NB4 (cell line): ENCODE results near the gene FARSA.
A peak's percentile ranks its signal among the peaks of the same experiment; 100 is the strongest.

Experiments
- DNase-seq: peaks from one replicate; pipeline ENCODE4 v3.0.0; 2010; ENCODE audit warnings: low read depth
- H3K4me3 ChIP-seq: one replicate; pipeline ENCODE4 v1.5.1; 2011; ENCODE audit warnings: mild to moderate bottlenecking, low read depth, low read length, moderate library complexity
- CTCF ChIP-seq: IDR thresholded peaks from one replicate; pipeline ENCODE4 v1.5.1; 2012; ENCODE audit warnings: low read depth, low read length
- MYC ChIP-seq: IDR thresholded peaks from 2 replicates; pipeline ENCODE4 v1.6.1; 2011; ENCODE audit warnings: low read depth, low read length
- POLR2A ChIP-seq: IDR thresholded peaks from 2 replicates; pipeline ENCODE4 v1.6.1; 2011; ENCODE audit warnings: mild to moderate bottlenecking; ENCODE audit not compliant: insufficient read length; ENCODE audit errors: extremely low read depth
- TF ChIP-seq, protein P1 (sequence below): IDR thresholded peaks from 2 replicates; pipeline ENCODE4 v1.6.1; 2011; ENCODE audit warnings: low read depth, low read length

The FARSA gene

GRCh38 chr19:12899891-12900518 lies 33.5 kb downstream of the FARSA start:
- TF ChIP-seq, protein P1, sequence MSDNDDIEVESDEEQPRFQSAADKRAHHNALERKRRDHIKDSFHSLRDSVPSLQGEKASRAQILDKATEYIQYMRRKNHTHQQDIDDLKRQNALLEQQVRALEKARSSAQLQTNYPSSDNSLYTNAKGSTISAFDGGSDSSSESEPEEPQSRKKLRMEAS, result no peak
- TF ChIP-seq CTCF, result no peak
- TF ChIP-seq POLR2A, result no peak
- TF ChIP-seq MYC, result no peak
- no peak for DNase-seq
- H3K4me3 ChIP-seq, result no peak overlapping the region

DNA sequence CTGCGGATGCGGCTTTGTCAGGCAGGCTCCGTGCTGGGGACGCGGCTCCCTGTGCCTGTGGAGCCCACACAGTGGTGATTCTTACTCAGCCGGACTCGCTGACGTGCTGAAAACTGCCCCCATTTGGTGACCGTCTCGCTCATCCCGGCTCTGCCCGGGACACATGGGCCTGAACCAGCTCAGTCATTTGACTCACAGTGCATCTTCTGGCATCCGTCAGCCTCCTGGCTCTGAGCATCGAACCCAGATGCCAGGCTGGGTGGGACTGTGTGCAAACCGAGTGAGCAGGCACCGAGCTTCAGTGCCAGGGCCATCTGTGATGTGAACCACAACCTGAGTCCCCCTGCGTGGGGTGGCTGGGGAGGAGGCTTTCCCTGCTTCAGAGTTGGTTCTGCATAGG lies 37.1 kb downstream of the FARSA start:
- no peak for DNase-seq
- TF ChIP-seq POLR2A (no peak), CTCF (no peak), MYC (no peak)
- TF ChIP-seq, protein P1, result no peak
- H3K4me3 ChIP-seq, result no peak overlapping the region

GRCh38 chr19:12893582-12893981 lies 39.9 kb downstream of the FARSA start:
- TF ChIP-seq, protein P1, result no peak
- TF ChIP-seq CTCF (no peak), POLR2A (no peak), MYC (no peak)
- no peak overlapping the region for H3K4me3 ChIP-seq
- DNase-seq, result no peak

- H3K4me3 ChIP-seq, result peak overlapping the region; percentile 97
- DNase-seq, result no peak
- TF ChIP-seq CTCF (no peak), POLR2A (no peak), MYC (no peak)
- TF ChIP-seq, protein P1, result no peak
Measured at GRCh38 chr19:12891553-12892021, 41.9 kb downstream of the FARSA start.

DNA sequence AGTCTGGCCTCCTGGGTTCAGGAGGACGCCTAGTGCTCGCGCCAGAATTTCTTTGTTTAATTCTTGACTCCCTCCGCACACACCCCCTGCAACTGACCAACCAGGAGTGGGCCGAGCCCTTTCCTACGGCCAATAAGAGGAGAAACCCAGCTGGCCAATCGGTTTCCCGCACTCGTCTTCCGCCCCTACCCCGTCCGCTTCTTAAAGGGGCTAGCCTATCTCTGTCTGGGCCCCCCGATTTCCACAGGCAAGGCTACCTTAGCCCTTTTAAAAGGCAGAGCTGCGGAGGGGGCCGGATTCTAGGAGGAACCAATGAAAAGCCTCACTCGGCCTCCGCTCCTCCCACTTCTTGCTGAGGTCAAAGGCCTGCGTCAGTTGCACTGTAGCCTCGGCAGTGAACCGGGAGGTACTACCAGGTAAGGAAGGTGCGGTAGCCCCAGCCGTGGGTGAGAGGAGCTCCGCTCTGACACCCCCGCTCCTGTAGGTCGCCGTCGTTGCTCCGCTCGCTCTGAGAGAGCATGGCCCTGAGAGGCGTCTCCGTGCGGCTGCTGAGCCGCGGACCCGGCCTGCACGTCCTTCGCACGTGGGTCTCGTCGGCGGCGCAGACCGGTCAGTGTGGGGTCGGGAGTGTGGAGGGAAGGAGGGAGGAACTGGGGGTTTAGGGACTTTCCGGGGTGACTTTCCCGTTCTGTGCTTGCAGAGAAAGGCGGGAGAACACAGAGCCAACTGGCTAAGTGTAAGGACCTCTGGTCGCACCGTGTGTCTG lies 42.5 kb downstream of the FARSA start, which contains the start of gene GCDH:
Gene GCDH (plus strand): TSS at position 374 of the 766 bp plus-strand sequence. CDS start 145 bp downstream, at position 519.
- peak within 1 kb of the TSS; percentile 97 for H3K4me3 ChIP-seq
- peak; percentile 99 for DNase-seq
- TF ChIP-seq CTCF (no peak), POLR2A (peak; percentile 41), MYC (peak; percentile 79)
- TF ChIP-seq, protein P1, result peak; percentile 70
